PFSK-1 (cell line): ENCODE results near the gene FERMT2.

Experiments used
- FOXP2 ChIP-seq: optimal IDR thresholded peaks from 2 replicates; pipeline ENCODE3; 2011; ENCODE audit warnings: borderline replicate concordance, control low read depth, inconsistent platforms; ENCODE audit not compliant: insufficient read depth; ENCODE audit errors: extremely low read length, extremely low read depth
- POLR2AphosphoS5 ChIP-seq: IDR thresholded peaks from 2 replicates; pipeline ENCODE4 v1.6.1; 2012; ENCODE audit warnings: low read depth, mild to moderate bottlenecking, control low read depth, low read length, moderate library complexity
- REST ChIP-seq, 2 experiments: IDR thresholded peaks; 2 replicates each; pipeline versions ENCODE4 v1.6.1 to v1.8.0; 2011 to 2012; ENCODE audit warnings: low read depth in 2 of 2, low read length in 2 of 2, control low read depth in 1 of 2, inconsistent platforms in 1 of 2, mild to moderate bottlenecking in 1 of 2, moderate library complexity in 1 of 2; ENCODE audit not compliant: insufficient read depth in 1 of 2
- SIN3A ChIP-seq: IDR thresholded peaks from 2 replicates; pipeline ENCODE4 v1.6.1; 2012; ENCODE audit warnings: mild to moderate bottlenecking, low read length, moderate library complexity, borderline replicate concordance; ENCODE audit not compliant: insufficient read depth
- TAF1 ChIP-seq: IDR thresholded peaks from 2 replicates; pipeline ENCODE4 v1.6.1; 2012; ENCODE audit warnings: low read length, control low read depth, borderline replicate concordance; ENCODE audit not compliant: insufficient read depth

Gene FERMT2

GRCh38 chr14:52844262-52845060, 106.4 kb downstream of the FERMT2 start:
- TF ChIP-seq REST (IDR thresholded peaks at IDR 0.05; ENCODE audit: insufficient read depth in 1 of 2, low read depth in 2 of 2, low read length in 2 of 2) (no peak), TAF1 (no peak), SIN3A (no peak), POLR2AphosphoS5 (no peak), FOXP2 (no peak)

GRCh38 chr14:52840877-52841276, 110.0 kb downstream of the FERMT2 start:
- TF ChIP-seq SIN3A: no peak
- TF ChIP-seq FOXP2: no peak
- no peak for TF ChIP-seq TAF1
- no peak for TF ChIP-seq POLR2AphosphoS5
- TF ChIP-seq REST (IDR thresholded peaks at IDR 0.05; ENCODE audit: insufficient read depth in 1 of 2, low read depth in 2 of 2, low read length in 2 of 2): no peak

GRCh38 chr14:52837451-52837850, 113.4 kb downstream of the FERMT2 start:
- TF ChIP-seq REST (IDR thresholded peaks at IDR 0.05; ENCODE audit: insufficient read depth in 1 of 2, low read depth in 2 of 2, low read length in 2 of 2): no peak
- no peak for TF ChIP-seq TAF1
- no peak for TF ChIP-seq SIN3A
- TF ChIP-seq POLR2AphosphoS5: no peak
- TF ChIP-seq FOXP2: no peak

- TF ChIP-seq TAF1 (no peak), FOXP2 (no peak), SIN3A (no peak)
Observed at GRCh38 chr14:52836063-52836462, 114.8 kb downstream of the FERMT2 start.

GRCh38 chr14:52835122-52835903, 115.5 kb downstream of the FERMT2 start:
- TF ChIP-seq FOXP2 (peak; percentile 34), REST (IDR thresholded peaks at IDR 0.05; ENCODE audit: insufficient read depth in 1 of 2, low read depth in 2 of 2, low read length in 2 of 2) (no peak)
